Stimulated activated CD4-positive, alpha-beta T cell treated with anti-CD3 and anti-CD28 coated beads, Interleukin-2, amount 100 ng/mL, for 4 hours (primary cell): Measurements from ENCODE around the gene NEK7.
"Not testable (repeated sequence)": the region's sequence is repeated elsewhere in the genome, so short reads cannot be mapped to it uniquely, and the experiment has no call there.

Experiments
- DNase-seq: peaks from one replicate; pipeline ENCODE4 v3.0.0-alpha.2; 2020; ENCODE audit warnings: low read depth

Gene NEK7

DNA sequence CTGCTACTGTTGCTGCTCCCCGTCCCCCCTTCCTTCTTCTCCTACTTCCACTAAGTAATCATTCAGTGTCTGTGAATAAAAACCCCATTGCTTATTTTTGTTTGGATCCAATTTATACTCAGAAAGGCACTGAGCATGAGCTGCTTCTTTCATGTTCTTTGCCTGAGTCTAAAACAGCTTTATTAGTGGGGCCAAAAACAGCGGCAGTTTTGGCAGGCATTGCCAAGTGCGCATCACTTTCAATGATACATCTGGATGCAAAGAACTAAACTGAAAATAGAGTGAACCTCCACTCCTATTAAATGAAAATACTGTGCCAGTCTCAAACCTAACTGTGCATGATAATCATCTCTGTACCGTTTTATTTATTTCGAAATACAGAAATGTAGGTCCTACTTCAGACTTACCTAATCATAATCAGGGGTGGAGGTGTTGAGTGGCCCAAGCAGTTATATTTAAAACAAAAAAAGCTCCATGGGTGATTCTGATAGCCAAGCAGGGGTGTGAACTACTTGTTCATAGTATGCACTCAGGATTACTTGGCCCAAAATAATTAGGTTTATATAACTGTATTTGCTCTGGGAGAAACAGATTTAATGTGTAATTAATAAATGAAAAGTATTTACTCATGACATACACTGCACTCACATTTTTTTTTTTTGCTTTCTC lies 48.4 kb downstream of the NEK7 start:
- DNase-seq, result no peak

- DNase-seq, result no peak
Observed at GRCh38 chr1:198206292-198206691, 49.5 kb downstream of the NEK7 start.

DNA sequence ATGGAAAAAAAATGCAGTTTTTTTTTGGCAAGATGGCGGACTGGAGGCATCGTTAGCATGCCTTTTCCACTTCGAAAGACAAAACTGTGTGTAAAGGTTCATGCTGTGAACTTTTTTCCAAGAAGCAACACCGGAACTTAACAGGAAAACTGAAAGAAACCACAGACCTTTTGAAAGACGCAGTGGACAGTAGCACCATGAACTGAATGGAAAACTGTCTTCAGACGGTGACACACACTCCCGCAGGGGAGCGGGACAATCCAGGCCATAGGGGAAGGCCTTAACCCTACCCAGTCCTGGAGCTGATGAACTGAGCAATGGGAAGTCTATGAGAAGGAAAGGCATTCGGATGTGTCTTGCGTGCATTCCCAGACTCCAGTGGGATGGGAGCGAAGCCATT lies 54.9 kb downstream of the NEK7 start:
- DNase-seq, result no peak

- DNase-seq, result no peak
Observed at GRCh38 chr1:198212126-198212525, 55.3 kb downstream of the NEK7 start.

GRCh38 chr1:198212675-198213074 lies 55.9 kb downstream of the NEK7 start:
- DNase-seq, result no peak

- no peak for DNase-seq
Observed at GRCh38 chr1:198214924-198215323, 58.1 kb downstream of the NEK7 start.

DNA sequence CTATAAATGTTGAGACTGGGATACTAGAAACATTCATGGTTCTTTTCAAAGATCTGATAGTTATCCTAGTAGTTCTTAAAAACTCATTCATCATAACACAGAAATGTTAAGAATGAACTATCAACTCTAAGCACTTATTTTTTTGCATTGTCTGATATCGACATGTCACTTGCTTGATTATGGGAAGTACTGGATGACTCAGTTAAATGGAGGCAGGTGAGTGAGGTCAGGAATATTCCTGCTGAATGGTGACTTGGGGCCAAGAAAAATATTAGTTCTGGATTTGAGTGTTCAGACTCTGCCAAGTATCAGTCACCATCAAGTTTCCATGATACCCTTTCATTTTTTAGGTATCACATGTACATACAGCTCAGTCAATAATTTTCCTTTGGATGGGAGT lies 63.6 kb downstream of the NEK7 start:
- no peak for DNase-seq

- not testable (repeated sequence) for DNase-seq
Observed at GRCh38 chr1:198227010-198227409, 70.2 kb downstream of the NEK7 start.

GRCh38 chr1:198227454-198227853 lies 70.7 kb downstream of the NEK7 start:
- DNase-seq, result not testable (repeated sequence)

GRCh38 chr1:198228925-198229324 lies 72.1 kb downstream of the NEK7 start:
- no peak for DNase-seq

- no peak for DNase-seq
Observed at GRCh38 chr1:198231779-198232178, 75.0 kb downstream of the NEK7 start.

- no peak for DNase-seq
Observed at GRCh38 chr1:198232378-198232777, 75.6 kb downstream of the NEK7 start.

DNA sequence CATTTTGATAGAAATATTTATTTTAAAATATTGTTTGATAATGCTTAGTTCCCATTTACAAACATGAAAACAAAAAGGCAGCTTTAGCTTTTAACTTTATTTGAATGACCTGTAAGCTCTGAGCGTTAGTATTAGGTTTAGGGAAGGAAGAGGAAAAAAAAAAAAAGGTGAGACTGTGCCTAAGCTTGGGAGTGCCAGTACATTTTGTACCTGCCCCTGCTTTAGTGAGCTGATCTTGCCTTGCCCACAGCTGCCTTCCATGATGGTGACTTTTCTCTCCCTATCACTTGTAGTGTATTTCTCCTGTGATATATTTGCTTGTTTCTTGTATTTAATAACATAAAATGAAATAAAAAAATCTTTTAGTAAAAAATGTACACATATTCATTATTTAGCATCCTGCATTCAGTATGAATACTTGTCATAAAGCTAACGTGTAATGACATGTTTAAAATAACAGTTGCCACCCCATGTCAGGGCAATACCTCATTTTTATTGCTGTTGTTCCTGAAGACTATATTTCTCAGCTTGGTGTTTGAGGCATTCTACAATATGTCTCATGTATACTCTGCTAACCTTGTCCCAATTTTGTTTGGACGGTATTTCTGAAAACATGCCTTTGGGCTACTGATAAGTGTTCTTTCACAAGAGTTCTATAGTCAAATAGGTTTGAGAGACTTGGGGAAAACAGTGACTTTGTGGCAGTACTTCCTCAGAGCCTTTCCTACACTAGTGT lies 76.3 kb downstream of the NEK7 start:
- DNase-seq, result no peak

- DNase-seq, result no peak
Observed at GRCh38 chr1:198234520-198235251, 77.9 kb downstream of the NEK7 start.

DNA sequence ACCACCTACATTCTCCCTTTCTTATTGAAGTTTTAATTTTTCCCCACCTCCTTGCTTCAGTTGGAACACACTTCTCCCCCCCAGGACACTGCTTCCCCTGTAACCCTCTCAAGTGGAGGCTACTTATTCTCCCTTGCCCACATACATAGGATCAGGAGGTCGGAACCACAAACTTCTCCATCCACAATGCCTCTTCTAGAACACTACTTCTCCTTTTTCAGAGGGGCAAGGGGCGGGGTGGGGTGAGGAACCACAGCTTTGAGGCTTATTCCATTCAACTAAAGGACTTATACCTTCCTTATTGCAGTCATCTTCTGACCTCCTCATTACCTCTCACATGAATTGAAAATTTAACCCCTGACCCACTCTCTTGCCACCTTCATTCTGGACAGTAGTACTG lies 81.3 kb downstream of the NEK7 start:
- no peak for DNase-seq

GRCh38 chr1:198241553-198241952 lies 84.8 kb downstream of the NEK7 start:
- no peak for DNase-seq

GRCh38 chr1:198244772-198245171 lies 88.0 kb downstream of the NEK7 start:
- no peak for DNase-seq

DNA sequence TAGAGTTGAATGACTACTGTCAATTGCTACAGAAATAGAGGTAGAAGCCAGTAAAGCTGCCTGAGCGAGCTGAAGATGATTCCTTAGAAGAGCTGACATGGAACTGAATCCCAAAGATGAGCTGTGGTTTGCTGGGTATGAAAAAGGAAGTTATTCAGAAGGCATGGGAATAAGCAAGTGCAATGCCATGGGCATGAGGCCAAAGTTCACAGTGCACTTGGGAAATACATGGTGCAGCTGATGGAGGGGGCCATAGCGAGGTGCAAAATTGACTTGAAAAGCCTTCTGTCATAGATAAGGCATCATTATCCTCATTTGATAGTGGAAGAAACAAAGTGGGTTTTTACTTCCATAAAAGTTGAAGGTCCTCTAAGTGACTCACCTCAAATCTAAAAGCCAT lies 88.6 kb downstream of the NEK7 start:
- no peak for DNase-seq

- DNase-seq, result no peak
Observed at GRCh38 chr1:198246337-198246736, 89.5 kb downstream of the NEK7 start.

GRCh38 chr1:198253259-198253658 lies 96.5 kb downstream of the NEK7 start:
- DNase-seq, result no peak

GRCh38 chr1:198253668-198254067 lies 96.9 kb downstream of the NEK7 start:
- DNase-seq, result no peak

DNA sequence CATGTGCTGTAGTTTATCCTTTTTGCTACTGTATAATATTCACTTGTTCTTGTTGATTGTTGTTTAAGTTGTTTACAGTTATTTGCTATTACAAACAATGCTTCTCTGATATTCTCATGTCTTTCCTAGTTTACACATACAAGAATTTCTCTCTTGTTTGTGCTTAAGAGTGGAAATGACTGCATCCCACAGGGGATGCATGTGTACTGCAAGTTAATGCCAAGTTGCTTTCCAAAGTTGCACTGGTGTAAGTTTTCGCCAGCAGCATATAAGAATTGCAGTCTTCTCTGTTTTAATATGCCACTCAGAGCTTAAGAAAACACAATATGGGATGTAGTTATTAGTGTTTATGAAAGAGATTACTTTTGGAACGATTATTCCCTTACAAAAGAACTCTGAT lies 97.7 kb downstream of the NEK7 start:
- no peak for DNase-seq

DNA sequence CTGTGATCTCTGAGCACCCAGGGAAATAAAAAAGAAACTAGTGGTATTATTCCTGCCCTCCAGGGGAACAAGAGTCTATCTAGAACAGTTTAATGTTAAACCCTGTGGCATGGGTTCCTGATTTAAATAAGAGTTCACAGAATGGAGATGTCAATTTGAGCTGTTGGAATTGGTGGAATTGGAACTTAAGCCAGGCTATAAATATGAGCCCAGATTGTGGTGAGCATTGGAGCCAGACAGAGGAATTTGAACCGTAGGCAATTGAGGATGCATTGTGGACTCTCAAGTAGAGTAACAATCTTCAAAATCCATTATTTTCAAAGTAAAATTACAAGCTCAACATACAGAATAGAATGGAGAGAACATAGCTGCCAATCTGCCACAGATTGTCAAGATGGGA lies 98.2 kb downstream of the NEK7 start:
- no peak for DNase-seq
